Astrocyte (in vitro differentiated cells and primary cell): ENCODE data around the gene IQCN. TPM values are rescaled to one million over a fixed set of nuclear protein-coding genes. Genes with fewer than 3 reads are reported as not detected.

Experiments
- DNase-seq: peaks from one replicate; pipeline ENCODE4 v3.0.0-alpha.2; 2010; ENCODE audit warnings: low read depth
- FAIRE-seq: peaks from 2 replicates; lab custom pipeline; 2011; peaks lifted over from hg19 to GRCh38; lab: Jason Lieb, UNC
- H2AFZ ChIP-seq: 2 replicates; pipeline ENCODE4 v1.6.0; 2012; ENCODE audit warnings: low read depth, low read length, inconsistent platforms
- H3K27ac ChIP-seq: 2 replicates; pipeline ENCODE4 v1.5.1; 2011; ENCODE audit warnings: low read depth, low read length, inconsistent platforms
- H3K27me3 ChIP-seq: 2 replicates; pipeline ENCODE4 v1.6.0; 2011; ENCODE audit warnings: low read length, inconsistent platforms; ENCODE audit not compliant: insufficient read depth
- H3K36me3 ChIP-seq: 2 replicates; pipeline ENCODE4 v1.5.1; 2011; ENCODE audit warnings: low read length, inconsistent platforms; ENCODE audit not compliant: insufficient read depth
- H3K4me1 ChIP-seq: 2 replicates; pipeline ENCODE4 v1.5.1; 2011; ENCODE audit warnings: low read length, inconsistent platforms; ENCODE audit not compliant: insufficient read depth
- H3K4me2 ChIP-seq: 2 replicates; pipeline ENCODE4 v1.6.0; 2012; ENCODE audit warnings: low read length, inconsistent platforms
- H3K4me3 ChIP-seq: 2 replicates; pipeline ENCODE4 v1.5.1; 2011; ENCODE audit warnings: low read depth, mild to moderate bottlenecking, low read length, inconsistent platforms; ENCODE audit not compliant: insufficient read depth
- H3K79me2 ChIP-seq: 2 replicates; pipeline ENCODE4 v1.6.0; 2012; ENCODE audit warnings: mild to moderate bottlenecking, low read length, inconsistent platforms; ENCODE audit not compliant: insufficient read depth
- H3K9ac ChIP-seq: 2 replicates; pipeline ENCODE4 v1.6.0; 2012; ENCODE audit warnings: mild to moderate bottlenecking, low read length, inconsistent platforms
- H3K9me3 ChIP-seq: 2 replicates; pipeline ENCODE4 v1.5.1; 2012; ENCODE audit warnings: low read depth, mild to moderate bottlenecking, low read length, inconsistent platforms; ENCODE audit not compliant: insufficient read depth
- H4K20me1 ChIP-seq: 2 replicates; pipeline ENCODE4 v1.6.0; 2012; ENCODE audit warnings: low read length, inconsistent platforms; ENCODE audit not compliant: insufficient read depth
- H3K27ac Mint-ChIP-seq: one replicate; pipeline ENCODE4 v1.8.0; 2021; ENCODE audit warnings: mild to moderate bottlenecking, mixed read lengths; ENCODE audit not compliant: unreplicated experiment
- H3K27me3 Mint-ChIP-seq: one replicate; pipeline ENCODE4 v1.8.0; 2021; ENCODE audit warnings: low read depth, mixed read lengths; ENCODE audit not compliant: unreplicated experiment
- H3K36me3 Mint-ChIP-seq: one replicate; pipeline ENCODE4 v1.8.0; 2021; ENCODE audit warnings: low read depth, mixed read lengths; ENCODE audit not compliant: unreplicated experiment
- H3K4me1 Mint-ChIP-seq: one replicate; pipeline ENCODE4 v1.8.0; 2021; ENCODE audit warnings: low read depth, mixed read lengths; ENCODE audit not compliant: unreplicated experiment
- H3K4me3 Mint-ChIP-seq: one replicate; pipeline ENCODE4 v1.8.0; 2021; ENCODE audit warnings: mild to moderate bottlenecking, moderate library complexity, mixed read lengths; ENCODE audit not compliant: unreplicated experiment
- H3K9me3 Mint-ChIP-seq: one replicate; pipeline ENCODE4 v1.8.0; 2021; ENCODE audit warnings: mild to moderate bottlenecking, mixed read lengths; ENCODE audit not compliant: unreplicated experiment
- CTCF ChIP-seq: IDR thresholded peaks from 2 replicates; pipeline ENCODE4 v1.5.1; 2011; ENCODE audit warnings: low read depth, mild to moderate bottlenecking, inconsistent platforms, low read length, moderate library complexity; ENCODE audit not compliant: insufficient read depth
- EZH2 ChIP-seq: IDR thresholded peaks from 2 replicates; pipeline ENCODE4 v1.6.1; 2012; ENCODE audit warnings: mild to moderate bottlenecking, low read length, inconsistent platforms; ENCODE audit not compliant: insufficient read depth
- total RNA-seq: library from RNA; stranded (reverse); gene quantifications from 2 replicates; pipeline ENCODE4 v1.2.1, GENCODE V29; 2021

Gene IQCN
- total RNA-seq, 1 donor from 2014 or later, result 1.7 TPM

DNA sequence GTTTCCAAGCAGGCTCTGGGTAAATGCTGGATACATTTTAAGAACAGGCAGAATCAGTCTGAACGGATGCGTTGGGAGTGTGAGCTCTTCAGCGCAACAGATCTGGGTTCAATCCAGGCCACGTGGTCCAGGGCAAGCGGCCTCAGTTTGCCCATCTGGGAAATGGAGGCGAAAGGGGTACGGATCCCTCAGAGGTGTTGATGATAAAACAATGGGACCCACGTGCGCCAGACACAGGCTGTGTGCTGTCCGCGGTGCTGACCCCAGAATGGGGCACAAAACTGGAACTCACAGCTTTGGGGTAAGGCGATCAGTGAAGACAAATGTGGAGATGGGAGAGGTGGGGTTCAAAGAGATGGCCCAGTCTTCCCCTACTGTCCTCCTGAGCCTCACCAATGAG is 34.9 kb downstream of the IQCN start:
- H4K20me1 ChIP-seq, result no peaks in the 10 kb centered on the region
- no peaks in the 10 kb centered on the region for H3K4me1 ChIP-seq
- H3K4me3 ChIP-seq, result no peak overlapping the region
- H3K9ac ChIP-seq, result no peak overlapping the region
- Mint-ChIP-seq H3K27me3 (peaks cover 56% of the 10 kb centered on the region), H3K9me3 (peaks cover 2% of the 10 kb centered on the region), H3K4me3 (no peak overlapping the region), H3K27ac (no peak overlapping the region), H3K36me3 (no peaks in the 10 kb centered on the region), H3K4me1 (no peaks in the 10 kb centered on the region)
- no peak overlapping the region for H3K4me2 ChIP-seq
- H3K27me3 ChIP-seq, result peaks cover 5% of the 10 kb centered on the region
- FAIRE-seq (no peak), DNase-seq (no peak)
- H3K79me2 ChIP-seq, result no peaks in the 10 kb centered on the region
- H2AFZ ChIP-seq, result no peak overlapping the region
- no peaks in the 10 kb centered on the region for H3K36me3 ChIP-seq
- H3K9me3 ChIP-seq, result no peaks in the 10 kb centered on the region
- no peak overlapping the region for H3K27ac ChIP-seq
- no peak for TF ChIP-seq CTCF

- Histone ChIP-seq H3K27ac (no peak overlapping the region), H3K27me3 (peaks cover 8% of the 10 kb centered on the region), H2AFZ (no peak overlapping the region), H3K4me2 (no peak overlapping the region), H4K20me1 (no peaks in the 10 kb centered on the region), H3K36me3 (no peaks in the 10 kb centered on the region), H3K79me2 (no peaks in the 10 kb centered on the region), H3K4me3 (no peak overlapping the region), H3K9ac (no peak overlapping the region), H3K4me1 (no peaks in the 10 kb centered on the region), H3K9me3 (no peaks in the 10 kb centered on the region)
- H3K4me3 Mint-ChIP-seq, result no peak overlapping the region
- H3K4me1 Mint-ChIP-seq, result peaks cover 4% of the 10 kb centered on the region
- DNase-seq (no peak), FAIRE-seq (no peak)
- no peaks in the 10 kb centered on the region for H3K36me3 Mint-ChIP-seq
- TF ChIP-seq CTCF (no peak), EZH2 (no peak)
- H3K9me3 Mint-ChIP-seq, result peaks cover 5% of the 10 kb centered on the region
- no peak overlapping the region for H3K27ac Mint-ChIP-seq
- peaks cover 47% of the 10 kb centered on the region for H3K27me3 Mint-ChIP-seq
Measured at GRCh38 chr19:18234194-18234593, 40.1 kb downstream of the IQCN start.

DNA sequence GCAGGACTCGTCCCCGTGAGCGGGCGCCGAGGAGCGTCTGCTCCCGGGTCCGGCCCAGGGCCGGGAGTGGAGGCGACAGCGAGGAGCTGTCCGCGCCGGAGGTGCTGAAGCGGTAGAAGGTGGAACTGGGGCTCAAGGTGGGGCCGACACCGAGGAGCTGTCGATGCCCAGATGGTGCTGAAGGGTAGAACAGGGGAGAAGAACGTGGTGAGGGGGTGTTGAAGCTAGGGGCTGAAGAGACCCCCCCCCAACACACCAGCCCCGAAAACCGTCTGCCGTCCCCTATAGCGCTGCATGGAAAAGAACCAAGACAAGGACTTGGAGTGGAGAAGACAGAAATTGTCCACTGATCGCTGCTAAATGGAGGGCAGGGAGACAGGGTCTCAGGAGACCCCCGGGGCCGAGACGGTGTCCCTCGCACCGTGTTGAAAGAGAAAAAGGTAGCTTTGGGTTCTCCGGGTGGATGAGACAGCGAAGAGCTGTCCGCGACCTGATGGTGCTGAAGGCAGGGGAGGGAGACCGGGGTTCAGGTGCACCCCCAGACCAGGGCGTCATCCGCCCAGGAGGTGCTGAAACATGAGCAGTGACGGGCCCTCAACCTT is 40.9 kb downstream of the IQCN start:
- Mint-ChIP-seq H3K27me3 (peaks cover 45% of the 10 kb centered on the region), H3K36me3 (no peaks in the 10 kb centered on the region), H3K9me3 (peaks cover 5% of the 10 kb centered on the region), H3K4me1 (peaks cover 4% of the 10 kb centered on the region), H3K27ac (no peak overlapping the region), H3K4me3 (no peak overlapping the region)
- Histone ChIP-seq H3K4me2 (peak overlapping the region; percentile 63), H3K27ac (no peak overlapping the region), H3K79me2 (no peaks in the 10 kb centered on the region), H2AFZ (no peak overlapping the region), H3K4me1 (no peaks in the 10 kb centered on the region), H3K9me3 (no peaks in the 10 kb centered on the region), H3K9ac (no peak overlapping the region), H3K36me3 (no peaks in the 10 kb centered on the region), H4K20me1 (no peaks in the 10 kb centered on the region), H3K27me3 (peaks cover 8% of the 10 kb centered on the region), H3K4me3 (no peak overlapping the region)
- FAIRE-seq (no peak), DNase-seq (peak; percentile 19)
- TF ChIP-seq CTCF, result no peak
- TF ChIP-seq EZH2, result peak; percentile 24
